ENCODE data around the gene SAMD14. TPM values are rescaled to one million over a fixed set of nuclear protein-coding genes. Genes with fewer than 3 reads are reported as not detected.
A peak's percentile ranks its signal among the peaks of the same experiment; 100 is the strongest.

SAMD14 gene
- total RNA-seq, 2 experiments from 2014 or later: 0.59 TPM; not detected in 1

DNA sequence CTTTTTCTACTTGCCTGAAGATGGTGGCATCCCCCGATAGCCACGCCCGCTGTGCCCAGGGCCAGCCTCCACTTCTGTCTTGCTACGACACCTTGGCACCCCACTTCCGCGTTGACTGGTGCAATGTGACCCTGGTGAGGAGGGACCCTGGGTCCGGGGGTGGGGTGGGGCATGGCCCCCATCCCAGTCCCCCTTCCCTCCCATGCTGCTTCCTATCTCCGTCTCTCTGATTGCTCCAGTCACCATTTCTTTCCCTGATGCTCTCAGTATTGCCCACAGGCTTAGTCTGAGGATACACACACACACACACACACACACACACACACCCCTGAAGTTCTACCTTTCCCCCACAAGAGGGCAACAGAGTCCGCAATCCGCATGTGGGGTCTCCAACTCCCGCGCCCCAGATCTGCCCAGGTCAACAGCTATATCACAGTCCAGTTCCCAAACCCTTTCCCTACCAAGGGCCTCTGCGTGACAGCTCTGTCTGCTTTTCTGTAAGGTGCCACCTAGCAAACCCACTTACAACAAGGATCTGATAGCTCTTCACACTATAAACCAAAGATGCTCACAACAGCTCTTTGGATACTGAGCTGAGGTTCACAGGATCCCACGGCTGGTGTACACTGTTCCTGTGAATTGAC is 39.3 kb upstream of the SAMD14 start:
- H3K4me1 ChIP-seq (ENCODE audit: insufficient read depth, low read length, poor library complexity, severe bottlenecking): peaks cover 17% of the 10 kb centered on the region
- CTCF ChIA-PET (ENCODE audit: unreplicated experiment): interaction anchor here (0.6 to 1.5 kb wide), 8 partner anchors 8 to 75 kb away, joined by 3 to 9 read pairs (median 4); no protein-coding TSS in a partner anchor
- no peak overlapping the region for H3K27ac ChIP-seq (ENCODE audit: low read depth, low read length, poor library complexity, severe bottlenecking)
- intact Hi-C loops (cut with micrococcal nuclease; ENCODE audit: unreplicated experiment): loop anchor here (1.0 kb wide), 3 partner anchors 29 to 128 kb away; no protein-coding TSS in a partner anchor
- H3K9me2 ChIP-seq (ENCODE audit: insufficient read depth, low read length): no peaks in the 10 kb centered on the region
- TF ChIP-seq CTCF (conservative IDR thresholded peaks at IDR 0.05; ENCODE audit: low read length) (peak; percentile 92), EZH2phosphoT487 (IDR thresholded peaks at IDR 0.05; ENCODE audit: borderline replicate concordance, low read depth, low read length) (no peak)
- peak; percentile 84 for DNase-seq (ENCODE audit: low spot score)
- peak overlapping the region; percentile 69 for H3K4me2 ChIP-seq (ENCODE audit: low read length)
- H3K79me2 ChIP-seq (ENCODE audit: insufficient read depth, low read depth, low read length): no peaks in the 10 kb centered on the region
- BruUV-seq (replicated peaks): no TSS peak
- H4K20me1 ChIP-seq (ENCODE audit: insufficient read depth, low read length): no peaks in the 10 kb centered on the region
- POLR2A ChIA-PET: interaction anchor here (0.6 to 0.8 kb wide), 2 partner anchors 28 to 68 kb away, joined by 3 read pairs; no protein-coding TSS in a partner anchor
- no peaks in the 10 kb centered on the region for H3K36me3 ChIP-seq (ENCODE audit: insufficient read depth, low read length)
- H3K4me3 ChIP-seq (ENCODE audit: low read depth, low read length, poor library complexity, severe bottlenecking): peak overlapping the region; percentile 64
- H2AFZ ChIP-seq (ENCODE audit: low read length): peak overlapping the region; percentile 96
- H3K9me3 ChIP-seq (ENCODE audit: low read length): no peaks in the 10 kb centered on the region

GRCh38 chr17:50168319-50168718 is 38.4 kb upstream of the SAMD14 start:
- intact Hi-C loops (cut with micrococcal nuclease; ENCODE audit: unreplicated experiment): no loop called here
- BruUV-seq (replicated peaks): no TSS peak
- no peak overlapping the region for H3K27ac ChIP-seq (ENCODE audit: low read depth, low read length, poor library complexity, severe bottlenecking)

More at GRCh38 chr17:50168319-50168718, 38.4 kb upstream of the SAMD14 start:
- H2AFZ ChIP-seq (ENCODE audit: low read length): peak overlapping the region; percentile 96; the same call in 1 of the 2 replicates
- H3K9me2 ChIP-seq (ENCODE audit: insufficient read depth, low read length): no peaks in the 10 kb centered on the region
- H3K4me3 ChIP-seq (ENCODE audit: low read depth, low read length, poor library complexity, severe bottlenecking): peak overlapping the region; percentile 64
- peak overlapping the region; percentile 69 for H3K4me2 ChIP-seq (ENCODE audit: low read length)
- no peaks in the 10 kb centered on the region for H3K9me3 ChIP-seq (ENCODE audit: low read length)
- ChIA-PET POLR2A (no interaction called here), CTCF (ENCODE audit: unreplicated experiment) (interaction anchor here (1.5 kb wide), 1 partner anchor 29 kb away, joined by 6 read pairs; no protein-coding TSS in a partner anchor)
- no peaks in the 10 kb centered on the region for H3K79me2 ChIP-seq (ENCODE audit: insufficient read depth, low read depth, low read length)
- H4K20me1 ChIP-seq (ENCODE audit: insufficient read depth, low read length): no peaks in the 10 kb centered on the region
- peaks cover 26% of the 10 kb centered on the region for H3K4me1 ChIP-seq (ENCODE audit: insufficient read depth, low read length, poor library complexity, severe bottlenecking)
- no peaks in the 10 kb centered on the region for H3K36me3 ChIP-seq (ENCODE audit: insufficient read depth, low read length)
- no peak for DNase-seq (ENCODE audit: low spot score)
- TF ChIP-seq CTCF (conservative IDR thresholded peaks at IDR 0.05; ENCODE audit: low read length) (no peak), EZH2phosphoT487 (IDR thresholded peaks at IDR 0.05; ENCODE audit: borderline replicate concordance, low read depth, low read length) (no peak)

All from OCI-LY7 (cell line).